Measurements from ENCODE around the gene PANK3.
"Not testable (repeated sequence)": the region's sequence is repeated elsewhere in the genome, so short reads cannot be mapped to it uniquely, and the experiment has no call there.

The PANK3 gene

DNA sequence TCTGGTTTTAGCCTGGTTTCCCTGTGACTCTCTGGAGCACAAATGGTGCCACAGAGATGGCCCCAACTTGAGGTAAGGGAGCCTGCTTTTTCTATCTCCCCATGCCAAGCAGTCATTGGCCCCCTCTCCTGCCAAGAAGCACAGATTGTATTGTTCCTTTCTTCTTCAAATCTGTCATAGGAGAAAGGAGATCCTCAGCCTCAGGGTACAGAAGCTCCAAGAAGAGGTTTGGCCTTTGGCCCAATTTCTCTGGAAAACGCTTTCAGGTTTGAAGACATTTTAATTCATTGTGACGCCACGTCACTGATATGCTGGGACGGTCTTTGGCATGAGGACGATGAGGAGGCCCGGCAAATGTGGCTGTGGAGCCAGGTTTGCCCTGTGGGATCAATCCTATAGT lies 29.2 kb upstream of the PANK3 start:
- no peak for DNase-seq (ENCODE audit: insufficient read length)
- FAIRE-seq: no peak
- TF ChIP-seq TAF1 (IDR thresholded peaks at IDR 0.05; ENCODE audit: borderline replicate concordance, low read depth, low read length): no peak
- no peak for TF ChIP-seq POLR2AphosphoS5 (IDR thresholded peaks at IDR 0.05; ENCODE audit: low read depth, low read length)
- TF ChIP-seq POLR2A (IDR thresholded peaks at IDR 0.05; ENCODE audit: low read depth, low read length): no peak

GRCh38 chr5:168607946-168608345 lies 28.8 kb upstream of the PANK3 start:
- DNase-seq (ENCODE audit: insufficient read length): no peak
- TF ChIP-seq POLR2AphosphoS5 (IDR thresholded peaks at IDR 0.05; ENCODE audit: low read depth, low read length) (no peak), POLR2A (IDR thresholded peaks at IDR 0.05; ENCODE audit: low read depth, low read length) (no peak), TAF1 (IDR thresholded peaks at IDR 0.05; ENCODE audit: borderline replicate concordance, low read depth, low read length) (no peak)
- no peak for FAIRE-seq

DNA sequence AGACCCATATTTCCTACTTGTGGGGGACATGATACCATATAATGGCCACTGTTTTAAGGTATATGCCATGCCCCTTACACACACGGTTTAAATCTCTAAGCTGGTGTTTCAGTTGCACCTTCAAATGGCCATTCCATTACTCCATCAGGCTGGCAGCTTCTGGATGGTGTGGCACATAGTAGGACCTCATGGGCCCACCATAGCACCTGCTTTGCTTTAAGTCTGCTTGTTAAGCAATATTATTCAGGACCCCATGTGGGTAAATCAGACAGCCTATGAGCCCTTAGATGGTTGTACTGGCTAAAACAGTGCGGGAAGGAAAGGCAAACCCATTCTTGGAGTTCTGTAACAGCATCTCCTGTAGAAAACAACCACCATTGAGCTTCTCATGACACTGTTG lies 27.4 kb upstream of the PANK3 start:
- no peak for DNase-seq (ENCODE audit: insufficient read length)
- TF ChIP-seq TAF1 (IDR thresholded peaks at IDR 0.05; ENCODE audit: borderline replicate concordance, low read depth, low read length): no peak
- TF ChIP-seq POLR2AphosphoS5 (IDR thresholded peaks at IDR 0.05; ENCODE audit: low read depth, low read length): no peak
- TF ChIP-seq POLR2A (IDR thresholded peaks at IDR 0.05; ENCODE audit: low read depth, low read length): no peak
- FAIRE-seq: no peak

DNA sequence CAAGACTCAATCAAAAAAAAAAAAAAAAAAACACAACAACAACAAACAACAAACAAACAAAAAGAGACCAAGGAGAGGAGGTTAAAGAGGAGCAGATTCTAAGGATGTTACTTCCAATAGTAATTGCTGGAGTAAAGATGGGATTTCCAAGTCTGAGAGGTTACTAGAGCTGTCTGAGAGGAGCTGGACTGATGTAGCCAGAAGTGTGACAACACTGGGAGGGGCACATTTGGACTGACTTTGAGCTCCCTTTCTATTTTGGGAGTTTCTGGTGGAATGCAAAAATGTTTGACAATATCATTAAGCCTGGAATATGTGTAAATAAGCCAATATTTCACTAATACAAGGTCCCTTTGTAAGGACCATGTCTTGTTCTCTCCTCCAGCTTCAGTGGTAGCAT lies 25.3 kb upstream of the PANK3 start:
- FAIRE-seq: no peak

GRCh38 chr5:168603746-168604145 lies 24.6 kb upstream of the PANK3 start:
- TF ChIP-seq TAF1 (IDR thresholded peaks at IDR 0.05; ENCODE audit: borderline replicate concordance, low read depth, low read length) (no peak), POLR2A (IDR thresholded peaks at IDR 0.05; ENCODE audit: low read depth, low read length) (no peak), POLR2AphosphoS5 (IDR thresholded peaks at IDR 0.05; ENCODE audit: low read depth, low read length) (no peak)
- no peak for FAIRE-seq
- no peak for DNase-seq (ENCODE audit: insufficient read length)

More for the DNA sequence above, 25.3 kb upstream of the PANK3 start:
- TF ChIP-seq TAF1 (IDR thresholded peaks at IDR 0.05; ENCODE audit: borderline replicate concordance, low read depth, low read length) (no peak), POLR2A (IDR thresholded peaks at IDR 0.05; ENCODE audit: low read depth, low read length) (no peak), POLR2AphosphoS5 (IDR thresholded peaks at IDR 0.05; ENCODE audit: low read depth, low read length) (no peak)
- no peak for DNase-seq (ENCODE audit: insufficient read length)

DNA sequence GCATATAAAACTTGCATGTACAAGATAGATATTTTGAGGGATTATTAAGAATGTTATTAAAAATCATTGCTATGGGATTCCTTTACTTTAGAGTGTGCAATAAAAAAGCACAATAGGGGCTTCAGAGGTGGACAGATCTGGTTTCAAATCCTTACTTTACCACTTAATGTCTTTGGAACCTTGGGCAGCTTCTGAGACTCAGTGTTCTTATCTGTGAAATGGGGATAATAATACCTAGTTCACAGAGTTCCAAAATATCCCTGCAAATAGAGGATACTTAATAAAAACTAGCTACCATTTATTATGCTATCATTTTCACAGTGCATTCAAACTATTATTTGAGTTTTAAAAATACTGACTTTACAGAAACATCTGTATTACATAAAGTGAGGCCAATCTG lies 23.3 kb upstream of the PANK3 start:
- DNase-seq (ENCODE audit: insufficient read length): no peak
- FAIRE-seq: no peak

DNA sequence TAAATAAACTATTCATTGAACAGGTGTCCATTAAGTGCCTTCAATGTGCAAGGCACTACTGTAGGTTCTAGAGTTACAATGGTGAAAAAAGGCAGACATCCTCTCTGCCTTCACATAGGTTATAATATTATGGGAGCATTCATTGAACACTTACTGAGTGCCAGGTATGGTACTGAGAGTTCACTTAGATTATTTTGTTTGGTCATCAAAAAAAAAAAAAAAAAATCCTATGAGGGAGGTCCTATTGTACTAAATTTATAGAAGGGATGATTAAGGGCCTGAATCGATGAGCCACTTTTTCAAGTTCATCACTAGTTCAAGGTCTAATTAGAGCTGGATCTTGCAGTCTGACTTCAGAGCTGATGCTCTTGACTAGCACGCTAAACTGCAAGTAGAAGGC lies 22.8 kb upstream of the PANK3 start:
- TF ChIP-seq TAF1 (IDR thresholded peaks at IDR 0.05; ENCODE audit: borderline replicate concordance, low read depth, low read length): no peak
- TF ChIP-seq POLR2AphosphoS5 (IDR thresholded peaks at IDR 0.05; ENCODE audit: low read depth, low read length): no peak
- no peak for TF ChIP-seq POLR2A (IDR thresholded peaks at IDR 0.05; ENCODE audit: low read depth, low read length)
- FAIRE-seq: no peak
- no peak for DNase-seq (ENCODE audit: insufficient read length)

More for the DNA sequence above, 23.3 kb upstream of the PANK3 start:
- TF ChIP-seq TAF1 (IDR thresholded peaks at IDR 0.05; ENCODE audit: borderline replicate concordance, low read depth, low read length): no peak
- no peak for TF ChIP-seq POLR2A (IDR thresholded peaks at IDR 0.05; ENCODE audit: low read depth, low read length)
- no peak for TF ChIP-seq POLR2AphosphoS5 (IDR thresholded peaks at IDR 0.05; ENCODE audit: low read depth, low read length)

DNA sequence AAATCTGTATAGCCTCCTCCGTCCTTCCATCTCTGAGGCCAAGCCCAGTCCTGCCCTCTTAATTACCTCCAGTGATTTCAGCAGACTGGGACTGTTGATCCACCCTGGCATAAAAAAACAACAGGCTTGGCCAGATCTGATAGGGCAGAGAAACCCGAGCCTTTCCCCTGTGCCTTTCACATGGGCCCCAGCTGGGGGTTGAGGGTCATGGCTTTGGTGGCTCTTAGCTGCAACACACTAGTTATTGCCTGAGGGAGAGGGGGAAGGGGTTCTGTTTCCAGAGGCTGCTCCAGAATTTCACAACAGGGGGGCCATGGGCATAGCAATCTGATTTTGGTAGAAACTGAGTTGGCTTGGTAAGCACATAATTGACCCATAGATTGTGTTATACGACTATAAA lies 21.2 kb upstream of the PANK3 start:
- TF ChIP-seq TAF1 (IDR thresholded peaks at IDR 0.05; ENCODE audit: borderline replicate concordance, low read depth, low read length) (no peak), POLR2AphosphoS5 (IDR thresholded peaks at IDR 0.05; ENCODE audit: low read depth, low read length) (no peak), POLR2A (IDR thresholded peaks at IDR 0.05; ENCODE audit: low read depth, low read length) (no peak)
- no peak for FAIRE-seq
- DNase-seq (ENCODE audit: insufficient read length): no peak

DNA sequence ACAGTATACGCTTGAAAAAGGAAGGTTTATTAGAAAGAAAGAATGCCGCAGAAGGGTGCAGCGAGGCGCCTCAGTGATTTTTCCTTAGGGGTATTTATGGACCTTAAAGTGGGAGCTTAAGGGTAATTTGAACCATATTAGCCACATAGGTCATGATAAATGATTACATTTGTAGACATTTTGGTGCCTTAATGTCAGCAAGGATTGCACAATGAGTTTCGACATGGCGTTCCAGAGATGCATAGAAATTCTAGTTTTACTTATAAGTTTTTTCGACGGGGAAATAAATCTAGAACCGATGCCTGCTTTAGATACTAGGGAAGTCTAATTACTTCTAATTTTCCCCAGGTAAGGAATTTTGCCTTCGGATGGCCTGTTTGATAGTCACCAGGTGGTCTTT lies 20.7 kb upstream of the PANK3 start:
- FAIRE-seq (no peak), DNase-seq (ENCODE audit: insufficient read length) (no peak)
- TF ChIP-seq POLR2A (IDR thresholded peaks at IDR 0.05; ENCODE audit: low read depth, low read length) (no peak), POLR2AphosphoS5 (IDR thresholded peaks at IDR 0.05; ENCODE audit: low read depth, low read length) (no peak), TAF1 (IDR thresholded peaks at IDR 0.05; ENCODE audit: borderline replicate concordance, low read depth, low read length) (no peak)

GRCh38 chr5:168598639-168599038 lies 19.5 kb upstream of the PANK3 start:
- FAIRE-seq (no peak), DNase-seq (ENCODE audit: insufficient read length) (no peak)
- TF ChIP-seq POLR2AphosphoS5 (IDR thresholded peaks at IDR 0.05; ENCODE audit: low read depth, low read length) (no peak), POLR2A (IDR thresholded peaks at IDR 0.05; ENCODE audit: low read depth, low read length) (no peak)

DNA sequence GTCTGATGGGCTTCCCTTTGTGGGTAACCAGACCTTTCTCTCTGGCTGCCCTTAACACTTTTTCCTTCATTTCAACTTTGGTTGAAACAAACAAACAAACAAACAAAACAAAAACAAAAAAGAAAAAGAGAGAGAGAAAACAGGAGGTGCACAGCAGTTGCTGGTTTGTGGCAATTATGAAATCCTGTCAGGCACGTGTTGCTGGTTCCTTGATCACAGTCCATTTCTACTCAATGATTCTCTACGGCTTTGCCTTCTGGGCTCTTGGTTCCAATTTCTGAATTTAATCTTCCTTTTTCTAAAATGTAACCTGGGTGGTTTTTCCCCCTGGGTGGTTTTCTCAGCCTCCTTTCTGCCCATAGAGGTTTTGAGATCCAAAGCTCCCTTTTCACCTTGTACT lies 17.8 kb upstream of the PANK3 start:
- no peak for TF ChIP-seq TAF1 (IDR thresholded peaks at IDR 0.05; ENCODE audit: borderline replicate concordance, low read depth, low read length)
- TF ChIP-seq POLR2AphosphoS5 (IDR thresholded peaks at IDR 0.05; ENCODE audit: low read depth, low read length): no peak
- no peak for TF ChIP-seq POLR2A (IDR thresholded peaks at IDR 0.05; ENCODE audit: low read depth, low read length)
- FAIRE-seq: no peak

GRCh38 chr5:168596122-168596521 lies 17.0 kb upstream of the PANK3 start:
- FAIRE-seq; DNase-seq (ENCODE audit: insufficient read length): not testable (repeated sequence)

More for the DNA sequence above, 17.8 kb upstream of the PANK3 start:
- no peak for DNase-seq (ENCODE audit: insufficient read length)

GRCh38 chr5:168592014-168592368 lies 12.8 kb upstream of the PANK3 start:
- DNase-seq (ENCODE audit: insufficient read length) (no peak), FAIRE-seq (no peak)
- TF ChIP-seq TAF1 (IDR thresholded peaks at IDR 0.05; ENCODE audit: borderline replicate concordance, low read depth, low read length) (no peak), POLR2AphosphoS5 (IDR thresholded peaks at IDR 0.05; ENCODE audit: low read depth, low read length) (no peak), POLR2A (IDR thresholded peaks at IDR 0.05; ENCODE audit: low read depth, low read length) (no peak)

Data from GM12892 (cell line).